Loucy (cell line): Measurements from ENCODE around the gene HAVCR2.
A peak's percentile ranks its signal among the peaks of the same experiment; 100 is the strongest.

ENCODE experiments used
- H2AFZ ChIP-seq: fragments of 200-600 bp; sonication (generic); 2 replicates; pipeline ENCODE4 v1.6.0; 2016; ENCODE audit warnings: antibody characterized with exemption, mild to moderate bottlenecking, low read length, moderate library complexity
- H3F3A ChIP-seq: fragments of 200-600 bp; 2 replicates; pipeline ENCODE4 v1.6.0; 2016; ENCODE audit warnings: antibody characterized with exemption, low read depth, mild to moderate bottlenecking
- H3K27me3 ChIP-seq: fragments of 200-600 bp; sonication (generic); 2 replicates; pipeline ENCODE4 v1.6.1; 2014; ENCODE audit warnings: low read length, mild to moderate bottlenecking; ENCODE audit not compliant: insufficient read depth, poor library complexity, severe bottlenecking
- H3K36me3 ChIP-seq: fragments of 200-600 bp; sonication (generic); 2 replicates; pipeline ENCODE4 v1.6.1; 2016; ENCODE audit warnings: low read length; ENCODE audit not compliant: insufficient read depth
- H3K4me1 ChIP-seq: fragments of 200-600 bp; sonication (generic); 2 replicates; pipeline ENCODE4 v1.5.1; 2014; ENCODE audit warnings: low read length, mild to moderate bottlenecking; ENCODE audit not compliant: insufficient read depth, poor library complexity, severe bottlenecking
- H3K4me2 ChIP-seq: fragments of 200-600 bp; sonication (generic); 2 replicates; pipeline ENCODE4 v1.6.0; 2014; ENCODE audit warnings: antibody characterized with exemption, low read length, low read depth, mild to moderate bottlenecking; ENCODE audit not compliant: poor library complexity, severe bottlenecking
- H3K4me3 ChIP-seq: fragments of 200-600 bp; sonication (generic); 2 replicates; pipeline ENCODE4 v1.5.1; 2014; ENCODE audit warnings: low read length, mild to moderate bottlenecking, mixed read lengths; ENCODE audit not compliant: poor library complexity, severe bottlenecking
- H3K79me2 ChIP-seq: fragments of 200-600 bp; sonication (generic); 2 replicates; pipeline ENCODE4 v1.6.1; 2014; ENCODE audit warnings: low read length; ENCODE audit not compliant: insufficient read depth
- H3K9ac ChIP-seq: fragments of 200-600 bp; sonication (generic); 2 replicates; pipeline ENCODE4 v1.6.0; 2014; ENCODE audit warnings: mild to moderate bottlenecking, low read depth, low read length, moderate library complexity; ENCODE audit not compliant: poor library complexity, severe bottlenecking
- H3K9me2 ChIP-seq: fragments of 200-600 bp; sonication (generic); replicated peaks from 2 replicates; pipeline ENCODE4 v1.6.1; 2016; ENCODE audit warnings: low read depth, low read length, mixed read lengths
- H3K9me3 ChIP-seq: fragments of 200-600 bp; sonication (generic); 2 replicates; pipeline ENCODE4 v1.6.1; 2014; ENCODE audit warnings: mild to moderate bottlenecking, antibody characterized with exemption, low read length, low read depth; ENCODE audit not compliant: insufficient read depth
- H4K20me1 ChIP-seq: fragments of 200-600 bp; sonication (generic); 2 replicates; pipeline ENCODE4 v1.6.0; 2014; ENCODE audit warnings: antibody characterized with exemption, low read length, mild to moderate bottlenecking; ENCODE audit not compliant: insufficient read depth, poor library complexity, severe bottlenecking
- EZH2phosphoT487 ChIP-seq: fragments of 200-600 bp; IDR thresholded peaks from 2 replicates; pipeline ENCODE4 v1.6.1; 2018; ENCODE audit warnings: antibody characterized with exemption, mild to moderate bottlenecking, moderate library complexity, borderline replicate concordance
- TF ChIP-seq, protein P1 (sequence below): fragments of 200-600 bp; sonication (generic); conservative IDR thresholded peaks from 2 replicates; pipeline ENCODE4 v1.5.1; 2014; ENCODE audit warnings: mild to moderate bottlenecking, antibody characterized with exemption, low read length

The HAVCR2 gene

DNA sequence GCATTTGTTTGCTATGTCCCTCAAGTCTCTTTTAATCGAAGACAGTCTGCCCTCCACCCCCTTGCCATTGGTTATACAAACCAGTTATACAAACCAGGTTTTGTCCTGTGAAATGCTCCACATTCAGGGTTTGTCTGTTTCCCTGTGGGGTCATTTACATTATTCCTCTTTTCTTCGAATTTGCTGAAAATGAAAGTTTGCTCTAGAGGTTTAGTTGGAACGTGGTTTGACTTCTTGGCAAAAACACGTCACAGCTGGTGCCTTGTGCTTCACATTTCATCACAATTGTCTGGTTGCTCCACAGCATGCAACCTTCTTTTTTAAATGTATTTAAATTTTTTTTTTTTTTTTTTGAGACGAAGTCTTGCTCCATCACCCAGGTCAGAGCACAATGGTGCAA, 4.2 kb upstream of the HAVCR2 start:
- no peaks in the 10 kb centered on the region for H3K9me2 ChIP-seq
- no peaks in the 10 kb centered on the region for H3K9me3 ChIP-seq
- H3K4me3 ChIP-seq = no peak overlapping the region
- H2AFZ ChIP-seq = no peak overlapping the region
- no peaks in the 10 kb centered on the region for H3K27me3 ChIP-seq
- no peaks in the 10 kb centered on the region for H4K20me1 ChIP-seq
- H3K4me1 ChIP-seq = peaks cover 18% of the 10 kb centered on the region
- no peaks in the 10 kb centered on the region for H3K36me3 ChIP-seq
- H3K4me2 ChIP-seq = no peak overlapping the region
- H3K79me2 ChIP-seq = no peaks in the 10 kb centered on the region
- TF ChIP-seq, protein P1, sequence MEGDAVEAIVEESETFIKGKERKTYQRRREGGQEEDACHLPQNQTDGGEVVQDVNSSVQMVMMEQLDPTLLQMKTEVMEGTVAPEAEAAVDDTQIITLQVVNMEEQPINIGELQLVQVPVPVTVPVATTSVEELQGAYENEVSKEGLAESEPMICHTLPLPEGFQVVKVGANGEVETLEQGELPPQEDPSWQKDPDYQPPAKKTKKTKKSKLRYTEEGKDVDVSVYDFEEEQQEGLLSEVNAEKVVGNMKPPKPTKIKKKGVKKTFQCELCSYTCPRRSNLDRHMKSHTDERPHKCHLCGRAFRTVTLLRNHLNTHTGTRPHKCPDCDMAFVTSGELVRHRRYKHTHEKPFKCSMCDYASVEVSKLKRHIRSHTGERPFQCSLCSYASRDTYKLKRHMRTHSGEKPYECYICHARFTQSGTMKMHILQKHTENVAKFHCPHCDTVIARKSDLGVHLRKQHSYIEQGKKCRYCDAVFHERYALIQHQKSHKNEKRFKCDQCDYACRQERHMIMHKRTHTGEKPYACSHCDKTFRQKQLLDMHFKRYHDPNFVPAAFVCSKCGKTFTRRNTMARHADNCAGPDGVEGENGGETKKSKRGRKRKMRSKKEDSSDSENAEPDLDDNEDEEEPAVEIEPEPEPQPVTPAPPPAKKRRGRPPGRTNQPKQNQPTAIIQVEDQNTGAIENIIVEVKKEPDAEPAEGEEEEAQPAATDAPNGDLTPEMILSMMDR = no peak
- no peak for TF ChIP-seq EZH2phosphoT487
- H3K9ac ChIP-seq = no peak overlapping the region
- H3F3A ChIP-seq = no peaks in the 10 kb centered on the region

DNA sequence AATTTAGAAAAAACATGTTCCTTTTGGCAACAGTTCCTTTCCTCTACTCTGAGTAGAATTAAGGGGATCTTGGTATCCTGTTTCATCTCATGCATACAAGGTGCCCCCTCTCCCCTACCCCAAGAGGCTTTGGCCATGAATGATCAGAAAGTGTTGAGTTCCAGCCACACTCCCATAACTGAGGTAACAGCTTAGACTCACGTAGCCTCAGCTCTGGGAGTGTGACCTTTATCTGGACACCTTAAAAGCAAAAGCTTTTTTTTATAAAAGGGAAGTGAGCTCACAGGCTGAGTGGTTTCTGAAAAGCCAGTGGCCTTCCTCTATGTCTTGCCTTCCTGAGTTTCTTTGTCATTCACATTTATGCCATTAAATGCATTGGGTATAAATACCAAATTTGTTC, 900 bp upstream of the HAVCR2 start:
- H3K27me3 ChIP-seq = no peaks in the 10 kb centered on the region
- H3K9ac ChIP-seq = peak overlapping the region; percentile 61
- H3K9me3 ChIP-seq = no peaks in the 10 kb centered on the region
- H3K79me2 ChIP-seq = no peaks in the 10 kb centered on the region; the same call in 1 of the 2 replicates
- no peaks in the 10 kb centered on the region for H4K20me1 ChIP-seq
- no peaks in the 10 kb centered on the region for H3K36me3 ChIP-seq
- H3K4me2 ChIP-seq = peak overlapping the region; percentile 93
- H3F3A ChIP-seq = no peaks in the 10 kb centered on the region
- peak overlapping the region; percentile 84; the same call in 1 of the 2 replicates for H2AFZ ChIP-seq
- H3K9me2 ChIP-seq = no peaks in the 10 kb centered on the region
- H3K4me1 ChIP-seq = peaks cover 28% of the 10 kb centered on the region
- H3K4me3 ChIP-seq = peak overlapping the region; percentile 74
- TF ChIP-seq, protein P1 = no peak
- TF ChIP-seq EZH2phosphoT487 = no peak

DNA sequence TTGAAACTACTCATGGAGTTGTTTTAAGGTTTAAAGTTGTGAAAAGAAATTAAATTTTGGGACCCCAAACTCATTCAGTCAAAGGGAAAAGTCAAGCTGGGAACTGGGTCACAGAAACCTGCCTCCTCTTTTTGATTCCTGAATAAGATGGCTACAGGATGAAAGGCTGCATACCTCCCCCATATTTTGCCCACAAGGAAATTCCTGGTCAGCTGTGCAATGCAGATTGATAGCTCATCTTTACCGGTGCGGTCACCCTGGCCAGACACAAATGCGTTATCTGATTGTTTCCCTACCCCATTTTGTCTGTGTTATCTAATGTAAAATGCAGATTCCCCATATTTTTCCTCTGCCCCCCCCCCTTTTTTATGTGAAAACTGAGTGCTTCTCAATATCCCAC, 1.3 kb downstream of the HAVCR2 start:
- peak overlapping the region; percentile 45 for H3K4me3 ChIP-seq

More for the DNA sequence above, 1.3 kb downstream of the HAVCR2 start:
- Histone ChIP-seq H2AFZ (no peak overlapping the region), H4K20me1 (no peaks in the 10 kb centered on the region), H3F3A (no peaks in the 10 kb centered on the region), H3K9ac (peak overlapping the region; percentile 18), H3K27me3 (no peaks in the 10 kb centered on the region), H3K4me1 (peaks cover 36% of the 10 kb centered on the region), H3K9me3 (no peaks in the 10 kb centered on the region), H3K36me3 (no peaks in the 10 kb centered on the region), H3K4me2 (peak overlapping the region; percentile 66), H3K79me2 (no peaks in the 10 kb centered on the region; the same call in 1 of the 2 replicates), H3K9me2 (no peaks in the 10 kb centered on the region)
- TF ChIP-seq, protein P1 = no peak
- no peak for TF ChIP-seq EZH2phosphoT487
